GM12801 (cell line): ENCODE results near the gene CCDC157.
A peak's percentile ranks its signal among the peaks of the same experiment; 100 is the strongest.

Experiments
- TF ChIP-seq, protein P1 (sequence below): IDR thresholded peaks from one replicate; pipeline ENCODE4 v1.5.1; 2011; ENCODE audit warnings: control low read depth; ENCODE audit not compliant: insufficient read length; ENCODE audit errors: extremely low read depth

CCDC157 gene

DNA sequence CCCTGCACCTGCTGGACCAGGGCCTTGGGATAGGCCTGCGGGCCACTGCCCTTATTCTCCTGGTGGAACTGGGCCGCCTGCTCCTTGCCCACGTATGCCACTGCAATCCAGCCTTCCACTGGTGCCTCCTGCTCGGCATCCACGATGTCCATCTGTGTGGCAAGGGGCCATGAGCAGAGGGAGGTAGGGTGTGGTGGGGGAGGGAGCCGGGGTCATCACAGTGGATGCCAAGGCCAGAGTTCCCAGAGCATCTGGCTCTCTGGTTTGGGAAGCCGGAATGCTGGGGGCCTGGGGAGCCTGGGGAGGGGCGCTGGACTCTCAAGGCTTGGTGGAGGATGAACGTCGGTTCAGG is 29.8 kb downstream of the CCDC157 start:
- TF ChIP-seq, protein P1, sequence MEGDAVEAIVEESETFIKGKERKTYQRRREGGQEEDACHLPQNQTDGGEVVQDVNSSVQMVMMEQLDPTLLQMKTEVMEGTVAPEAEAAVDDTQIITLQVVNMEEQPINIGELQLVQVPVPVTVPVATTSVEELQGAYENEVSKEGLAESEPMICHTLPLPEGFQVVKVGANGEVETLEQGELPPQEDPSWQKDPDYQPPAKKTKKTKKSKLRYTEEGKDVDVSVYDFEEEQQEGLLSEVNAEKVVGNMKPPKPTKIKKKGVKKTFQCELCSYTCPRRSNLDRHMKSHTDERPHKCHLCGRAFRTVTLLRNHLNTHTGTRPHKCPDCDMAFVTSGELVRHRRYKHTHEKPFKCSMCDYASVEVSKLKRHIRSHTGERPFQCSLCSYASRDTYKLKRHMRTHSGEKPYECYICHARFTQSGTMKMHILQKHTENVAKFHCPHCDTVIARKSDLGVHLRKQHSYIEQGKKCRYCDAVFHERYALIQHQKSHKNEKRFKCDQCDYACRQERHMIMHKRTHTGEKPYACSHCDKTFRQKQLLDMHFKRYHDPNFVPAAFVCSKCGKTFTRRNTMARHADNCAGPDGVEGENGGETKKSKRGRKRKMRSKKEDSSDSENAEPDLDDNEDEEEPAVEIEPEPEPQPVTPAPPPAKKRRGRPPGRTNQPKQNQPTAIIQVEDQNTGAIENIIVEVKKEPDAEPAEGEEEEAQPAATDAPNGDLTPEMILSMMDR: no peak

DNA sequence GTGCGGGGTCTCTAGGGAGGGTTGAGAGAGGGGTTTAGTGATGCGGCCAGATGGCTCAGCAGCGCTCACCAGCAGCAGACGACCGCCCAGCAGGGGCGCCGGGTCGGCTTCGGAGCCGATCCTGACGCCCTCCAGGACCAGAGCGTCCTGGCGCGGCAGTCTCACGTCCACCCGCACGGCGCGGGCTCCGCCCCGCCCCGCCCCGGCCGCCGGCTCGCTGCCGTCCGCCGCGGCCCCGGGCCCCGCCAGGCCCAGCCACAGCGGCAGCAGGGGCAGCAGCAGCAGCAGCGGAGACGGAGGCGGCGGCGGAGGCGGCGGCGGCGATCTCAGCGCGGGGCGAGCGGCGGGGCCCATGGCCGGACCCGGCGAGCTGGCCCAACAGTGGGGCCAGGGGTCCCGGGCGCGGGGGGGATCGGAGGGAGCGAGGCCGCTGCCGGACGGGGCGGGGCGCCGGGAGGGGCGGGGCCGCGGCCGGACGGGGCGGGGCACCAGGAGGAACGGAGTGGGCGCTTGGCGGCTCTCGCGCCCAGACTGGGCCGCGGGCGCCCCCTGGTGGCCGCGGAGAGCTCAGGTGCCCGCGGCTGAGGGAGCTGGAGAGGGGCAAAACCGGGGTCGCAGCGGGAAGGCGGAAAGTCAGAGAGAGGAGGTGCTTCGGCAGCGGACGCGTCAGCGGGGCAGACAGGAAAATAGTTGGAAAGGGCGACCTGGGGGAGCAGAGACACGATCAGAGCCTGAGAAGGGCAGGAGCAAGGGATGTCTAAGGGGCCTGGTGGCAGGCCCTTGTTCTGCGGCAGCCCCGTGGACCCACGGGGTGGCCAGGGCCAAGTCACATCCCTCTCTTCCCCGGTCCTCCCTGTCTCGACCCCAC is 30.4 kb downstream of the CCDC157 start, which contains the start of gene RNF215:
TSS of gene RNF215 (minus strand) at position 452 of the 868 bp plus-strand sequence. CDS start at position 354, 98 bp downstream.
- TF ChIP-seq, protein P1: no peak

DNA sequence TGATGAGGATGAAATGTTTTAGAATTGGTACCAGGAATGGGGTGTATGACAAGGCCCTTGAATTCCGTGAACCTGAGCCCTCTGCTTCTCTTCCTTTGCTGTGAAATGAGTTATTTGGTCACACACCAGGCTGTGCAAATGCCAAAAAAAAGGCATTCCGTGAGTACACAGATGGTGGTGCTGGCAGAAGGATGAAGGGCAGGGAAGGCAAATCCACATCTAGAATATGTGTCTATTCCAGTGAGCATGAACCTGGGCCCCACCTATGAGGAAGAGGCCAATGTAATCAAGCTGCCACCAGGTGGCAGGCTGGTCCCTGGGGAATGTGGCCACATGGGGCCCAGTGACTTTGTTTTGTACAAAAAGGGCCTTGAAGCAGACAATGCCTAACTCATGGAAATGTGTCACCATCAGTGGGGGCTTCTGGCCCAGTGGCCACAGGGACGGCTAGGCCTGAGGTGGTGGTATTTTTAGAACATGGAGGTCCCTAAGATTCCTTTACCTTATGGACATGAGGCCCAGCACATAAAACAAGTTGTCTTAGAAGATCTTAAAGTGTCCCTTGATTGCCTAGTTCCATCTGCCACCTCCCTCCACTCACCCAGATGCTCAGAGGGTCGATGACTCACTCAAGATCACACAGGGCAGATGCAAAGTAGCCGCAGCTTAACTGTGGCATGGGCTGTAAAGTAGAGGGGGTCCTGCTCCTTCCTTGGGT is 34.3 kb downstream of the CCDC157 start:
- TF ChIP-seq, protein P1: peak; percentile 57

DNA sequence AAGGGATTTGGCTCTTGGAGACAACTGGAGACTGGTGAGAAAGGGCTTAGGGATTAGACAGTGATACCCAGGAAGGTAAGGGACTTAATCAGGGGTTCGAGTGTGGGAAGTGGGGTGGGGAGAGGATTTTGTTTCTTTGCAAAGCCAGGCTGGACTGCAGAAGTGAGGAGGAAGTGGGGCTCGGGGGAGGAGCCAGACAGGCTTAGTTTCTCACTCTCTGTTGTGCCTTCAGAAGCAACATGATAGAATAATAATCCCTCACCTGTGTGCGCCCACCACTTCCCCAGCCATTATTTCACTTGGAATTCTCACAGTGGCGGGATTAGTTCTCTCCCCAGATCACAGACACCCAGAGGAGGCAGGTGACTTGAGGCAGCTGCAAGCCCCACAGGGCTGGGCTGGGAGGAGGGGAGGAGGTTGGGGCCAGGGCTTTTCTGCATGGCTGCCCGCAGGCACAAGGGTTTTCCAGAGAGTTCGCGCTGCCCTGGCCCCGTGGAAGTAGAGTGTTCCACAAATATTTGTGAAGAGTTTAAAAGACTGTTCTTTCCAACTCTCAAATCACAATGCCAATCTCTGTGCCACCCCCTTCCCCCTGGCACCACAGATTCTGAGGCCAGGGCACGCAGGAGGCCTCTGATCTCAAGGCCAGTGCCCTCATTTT is 36.0 kb downstream of the CCDC157 start:
- TF ChIP-seq, protein P1: no peak

DNA sequence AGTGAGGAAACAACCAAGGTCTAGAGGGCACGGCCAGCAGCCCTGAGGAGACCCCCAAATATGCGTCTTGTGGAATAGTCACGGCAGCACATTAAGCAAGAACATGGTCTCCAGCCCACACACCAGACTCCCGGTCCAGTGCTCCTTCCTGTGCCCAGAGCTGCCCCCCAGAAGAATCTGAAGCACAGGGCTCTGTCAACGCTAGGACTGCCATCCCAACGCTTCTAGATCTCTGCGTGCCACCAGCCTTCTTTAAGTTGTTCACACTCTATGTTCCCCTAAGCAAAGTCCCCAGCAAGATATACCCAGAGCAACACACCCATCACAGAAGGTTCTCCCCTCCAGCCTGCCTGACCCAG is 36.5 kb downstream of the CCDC157 start:
- TF ChIP-seq, protein P1: no peak

DNA sequence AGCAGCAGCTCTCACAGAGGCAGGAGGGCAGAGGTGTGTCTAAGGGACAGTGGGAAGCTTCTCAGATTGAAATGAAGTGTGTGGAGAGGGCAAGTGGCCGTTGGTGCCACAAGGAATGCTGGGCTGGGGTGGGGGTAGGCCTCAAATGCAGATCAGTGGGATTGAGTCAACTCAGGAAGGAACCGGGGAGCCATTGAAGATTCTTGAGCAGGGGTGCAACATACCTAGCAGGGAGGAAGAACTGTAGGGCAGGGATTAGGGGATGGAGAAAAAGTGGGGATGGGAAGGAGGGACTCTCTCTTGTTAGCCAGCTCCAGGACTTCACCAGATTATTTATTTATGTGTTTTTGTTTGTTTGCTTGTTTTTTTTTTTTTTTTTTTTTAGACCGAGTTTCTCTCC is 37.1 kb downstream of the CCDC157 start:
- TF ChIP-seq, protein P1: no peak

DNA sequence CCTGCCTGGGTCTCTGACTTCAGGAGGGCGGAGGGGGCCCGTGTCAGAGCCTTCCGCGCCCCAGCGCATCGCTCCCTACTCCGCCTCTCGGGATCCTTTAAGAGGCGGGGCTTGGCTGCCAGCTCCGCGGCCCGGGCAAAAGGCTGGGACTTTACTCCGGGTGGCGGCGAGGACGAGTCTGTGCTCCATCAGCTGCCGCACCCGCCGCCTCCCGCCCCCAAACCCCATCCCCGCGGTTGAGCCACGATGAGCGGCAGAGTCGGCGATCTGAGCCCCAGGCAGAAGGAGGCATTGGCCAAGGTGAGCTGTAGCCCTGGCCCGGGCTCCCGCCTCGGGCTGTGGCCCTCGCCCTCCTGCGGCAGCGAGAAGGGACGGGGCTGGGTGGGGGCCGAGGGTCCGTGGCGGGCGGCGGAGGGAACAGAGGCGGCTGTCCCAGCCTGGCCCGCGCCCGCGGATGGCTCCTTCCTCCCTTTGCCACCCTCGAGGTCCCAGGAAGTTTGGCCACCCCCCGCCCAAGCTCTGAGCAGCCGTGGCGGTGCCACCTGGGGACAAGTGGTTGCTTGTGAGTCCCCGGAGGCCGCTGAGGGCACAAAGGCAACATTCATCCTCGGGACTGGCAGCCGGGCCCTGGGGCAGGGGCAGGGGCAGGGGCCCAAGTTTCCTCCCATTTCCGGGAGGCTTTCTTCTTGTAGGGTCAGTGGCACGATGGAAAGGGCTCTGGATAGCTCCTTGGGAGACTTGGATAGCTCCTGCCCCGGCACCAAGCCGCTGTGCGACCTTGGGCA is 40.3 kb downstream of the CCDC157 start, which contains the start of gene SEC14L2:
TSS of gene SEC14L2 (plus strand) at position 148 of the 785 bp plus-strand sequence. CDS start at position 247, 99 bp downstream.
- TF ChIP-seq, protein P1: no peak
